ENCODE results near the gene ADORA1.

The ADORA1 gene

DNA sequence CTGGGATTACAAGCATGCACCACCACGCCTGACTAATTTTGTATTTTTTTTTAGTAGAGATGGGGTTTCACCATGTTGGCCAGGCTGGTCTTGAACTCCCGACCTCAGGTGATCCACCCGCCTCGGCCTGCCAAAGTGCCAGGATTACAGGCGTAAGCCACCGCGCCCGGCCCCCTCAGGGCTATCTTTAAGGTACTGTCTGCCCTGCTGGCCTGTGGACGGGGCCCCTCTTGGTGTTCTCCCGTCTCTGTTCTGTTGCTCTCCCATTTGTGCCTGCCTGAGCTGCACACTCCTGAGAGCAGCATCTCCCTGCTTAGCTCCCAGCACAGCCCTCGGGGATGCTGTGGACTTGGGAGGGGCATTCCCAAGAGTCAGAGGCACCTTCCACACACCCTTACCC, 34.2 kb downstream of the ADORA1 start:
- no peak for DNase-seq

DNA sequence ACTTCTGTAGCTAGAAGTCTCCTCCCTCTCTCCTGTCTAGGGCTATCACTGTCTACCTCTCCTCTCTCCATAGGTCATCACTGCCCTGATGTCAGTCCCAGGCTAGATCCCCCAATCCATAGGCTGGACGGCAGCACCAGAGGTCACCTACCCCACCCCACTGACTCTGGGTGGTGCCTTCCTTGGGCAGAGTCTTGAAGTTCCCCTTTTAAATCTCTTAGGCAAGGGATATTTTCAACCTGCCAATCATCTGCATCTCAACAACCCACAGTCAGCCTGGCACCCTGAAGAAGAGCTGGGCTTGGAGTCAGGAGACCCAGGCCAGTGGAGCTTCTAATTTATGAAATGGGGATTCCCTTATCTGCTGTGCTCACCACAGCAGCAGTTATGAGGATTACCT, 34.9 kb downstream of the ADORA1 start:
- DNase-seq: no peak

DNA sequence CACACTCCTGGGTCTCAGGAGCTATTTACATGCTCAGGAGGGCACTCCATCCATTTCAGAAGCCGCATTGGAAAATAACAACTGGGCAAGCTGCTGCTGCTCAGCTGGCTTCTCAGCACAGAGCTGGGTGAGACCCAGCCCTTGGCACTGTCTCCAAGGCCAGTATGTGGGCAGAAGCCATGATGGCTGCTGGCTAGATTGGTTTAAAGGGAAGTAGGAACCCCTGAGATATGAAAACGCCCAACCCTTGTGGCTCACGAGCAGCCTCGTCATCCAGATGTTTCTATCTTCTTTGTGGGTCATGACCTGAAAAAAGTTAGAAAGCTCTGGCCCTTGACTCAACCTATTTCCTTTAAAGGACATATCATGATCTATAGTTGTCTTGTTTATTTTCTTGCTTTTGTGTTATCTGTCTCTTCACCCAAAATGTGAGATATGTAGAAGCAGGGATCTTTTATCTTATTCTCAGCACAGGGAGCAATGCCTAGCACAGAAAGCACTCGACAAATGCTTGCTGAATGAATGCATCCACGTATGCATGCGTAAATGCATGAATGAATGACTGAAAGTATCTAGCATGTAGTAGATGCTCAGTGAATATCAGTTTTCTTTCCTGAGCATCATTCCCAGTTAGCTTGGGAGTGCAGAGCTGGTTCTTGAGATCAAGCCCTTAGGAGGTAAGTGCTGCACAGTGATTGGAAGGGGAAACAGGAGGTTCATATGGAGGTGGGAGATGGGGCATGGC, 36.5 kb downstream of the ADORA1 start:
- no peak for DNase-seq

DNA sequence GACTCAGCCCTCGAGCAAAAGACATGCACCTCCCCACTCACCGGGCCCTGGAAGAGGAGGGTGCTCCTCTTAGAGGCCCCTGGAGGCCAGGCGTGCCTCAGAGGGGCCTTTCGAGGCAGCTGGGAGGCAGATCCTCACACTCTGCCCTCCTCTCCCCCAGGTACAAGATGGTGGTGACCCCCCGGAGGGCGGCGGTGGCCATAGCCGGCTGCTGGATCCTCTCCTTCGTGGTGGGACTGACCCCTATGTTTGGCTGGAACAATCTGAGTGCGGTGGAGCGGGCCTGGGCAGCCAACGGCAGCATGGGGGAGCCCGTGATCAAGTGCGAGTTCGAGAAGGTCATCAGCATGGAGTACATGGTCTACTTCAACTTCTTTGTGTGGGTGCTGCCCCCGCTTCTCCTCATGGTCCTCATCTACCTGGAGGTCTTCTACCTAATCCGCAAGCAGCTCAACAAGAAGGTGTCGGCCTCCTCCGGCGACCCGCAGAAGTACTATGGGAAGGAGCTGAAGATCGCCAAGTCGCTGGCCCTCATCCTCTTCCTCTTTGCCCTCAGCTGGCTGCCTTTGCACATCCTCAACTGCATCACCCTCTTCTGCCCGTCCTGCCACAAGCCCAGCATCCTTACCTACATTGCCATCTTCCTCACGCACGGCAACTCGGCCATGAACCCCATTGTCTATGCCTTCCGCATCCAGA, 37.7 kb downstream of the ADORA1 start:
- no peak for DNase-seq

DNA sequence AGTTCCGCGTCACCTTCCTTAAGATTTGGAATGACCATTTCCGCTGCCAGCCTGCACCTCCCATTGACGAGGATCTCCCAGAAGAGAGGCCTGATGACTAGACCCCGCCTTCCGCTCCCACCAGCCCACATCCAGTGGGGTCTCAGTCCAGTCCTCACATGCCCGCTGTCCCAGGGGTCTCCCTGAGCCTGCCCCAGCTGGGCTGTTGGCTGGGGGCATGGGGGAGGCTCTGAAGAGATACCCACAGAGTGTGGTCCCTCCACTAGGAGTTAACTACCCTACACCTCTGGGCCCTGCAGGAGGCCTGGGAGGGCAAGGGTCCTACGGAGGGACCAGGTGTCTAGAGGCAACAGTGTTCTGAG, 38.3 kb downstream of the ADORA1 start:
- no peak for DNase-seq

DNA sequence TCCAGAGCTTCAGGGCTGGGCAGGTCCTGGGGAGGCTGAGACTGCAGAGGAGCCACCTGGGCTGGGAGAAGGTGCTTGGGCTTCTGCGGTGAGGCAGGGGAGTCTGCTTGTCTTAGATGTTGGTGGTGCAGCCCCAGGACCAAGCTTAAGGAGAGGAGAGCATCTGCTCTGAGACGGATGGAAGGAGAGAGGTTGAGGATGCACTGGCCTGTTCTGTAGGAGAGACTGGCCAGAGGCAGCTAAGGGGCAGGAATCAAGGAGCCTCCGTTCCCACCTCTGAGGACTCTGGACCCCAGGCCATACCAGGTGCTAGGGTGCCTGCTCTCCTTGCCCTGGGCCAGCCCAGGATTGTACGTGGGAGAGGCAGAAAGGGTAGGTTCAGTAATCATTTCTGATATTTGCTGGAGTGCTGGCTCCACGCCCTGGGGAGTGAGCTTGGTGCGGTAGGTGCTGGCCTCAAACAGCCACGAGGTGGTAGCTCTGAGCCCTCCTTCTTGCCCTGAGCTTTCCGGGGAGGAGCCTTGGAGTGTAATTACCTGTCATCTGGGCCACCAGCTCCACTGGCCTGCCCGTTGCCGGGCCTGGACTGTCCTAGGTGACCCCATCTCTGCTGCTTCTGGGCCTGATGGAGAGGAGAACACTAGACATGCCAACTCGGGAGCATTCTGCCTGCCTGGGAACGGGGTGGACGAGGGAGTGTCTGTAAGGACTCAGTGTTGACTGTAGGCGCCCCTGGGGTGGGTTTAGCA, 38.8 kb downstream of the ADORA1 start:
- DNase-seq: no peak

DNA sequence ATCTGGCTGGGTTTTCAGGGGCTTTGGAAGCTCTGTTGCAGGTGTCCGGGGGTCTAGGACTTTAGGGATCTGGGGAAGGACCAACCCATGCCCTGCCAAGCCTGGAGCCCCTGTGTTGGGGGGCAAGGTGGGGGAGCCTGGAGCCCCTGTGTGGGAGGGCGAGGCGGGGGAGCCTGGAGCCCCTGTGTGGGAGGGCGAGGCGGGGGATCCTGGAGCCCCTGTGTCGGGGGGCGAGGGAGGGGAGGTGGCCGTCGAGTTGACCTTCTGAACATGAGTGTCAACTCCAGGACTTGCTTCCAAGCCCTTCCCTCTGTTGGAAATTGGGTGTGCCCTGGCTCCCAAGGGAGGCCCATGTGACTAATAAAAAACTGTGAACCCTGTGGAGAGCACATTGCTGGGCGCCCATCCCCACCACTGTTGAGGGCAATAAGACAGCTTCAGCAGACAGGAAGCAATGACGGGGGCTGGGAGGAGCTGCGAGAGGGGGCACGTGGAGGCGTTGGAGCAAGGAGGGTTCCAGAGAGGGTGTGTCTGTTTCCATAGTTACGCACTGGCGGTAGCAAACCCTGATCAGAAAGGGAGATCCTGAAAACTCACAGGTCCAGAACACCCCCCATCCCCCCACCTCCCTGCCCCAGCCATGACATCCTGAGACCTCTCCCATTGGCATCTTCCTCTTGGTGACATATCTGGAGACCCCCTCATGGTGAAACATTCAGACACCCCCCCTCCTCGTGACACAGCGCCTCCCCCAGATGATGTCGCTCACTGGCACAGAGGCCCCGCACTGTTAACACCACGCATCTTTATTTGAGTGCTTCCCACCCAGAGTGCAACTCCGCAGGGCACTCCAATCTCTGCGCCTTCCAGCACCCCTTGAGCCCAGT, 39.7 kb downstream of the ADORA1 start:
- DNase-seq: no peak

DNA sequence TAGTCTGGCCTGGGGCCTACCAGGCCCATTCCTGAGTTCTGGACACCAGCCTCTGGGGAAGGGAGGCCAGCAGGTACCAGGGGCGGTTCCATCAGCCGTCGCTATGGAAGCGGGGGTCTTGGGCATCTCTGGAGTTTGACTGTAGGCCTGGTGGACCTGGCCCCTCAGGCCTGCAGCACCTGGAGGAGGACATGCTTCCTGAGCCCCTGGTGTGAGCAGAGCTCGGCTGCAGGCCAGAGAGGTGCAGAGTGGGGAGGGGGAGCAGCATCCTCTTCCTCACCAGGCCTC, 40.3 kb downstream of the ADORA1 start:
- DNase-seq: no peak

DNA sequence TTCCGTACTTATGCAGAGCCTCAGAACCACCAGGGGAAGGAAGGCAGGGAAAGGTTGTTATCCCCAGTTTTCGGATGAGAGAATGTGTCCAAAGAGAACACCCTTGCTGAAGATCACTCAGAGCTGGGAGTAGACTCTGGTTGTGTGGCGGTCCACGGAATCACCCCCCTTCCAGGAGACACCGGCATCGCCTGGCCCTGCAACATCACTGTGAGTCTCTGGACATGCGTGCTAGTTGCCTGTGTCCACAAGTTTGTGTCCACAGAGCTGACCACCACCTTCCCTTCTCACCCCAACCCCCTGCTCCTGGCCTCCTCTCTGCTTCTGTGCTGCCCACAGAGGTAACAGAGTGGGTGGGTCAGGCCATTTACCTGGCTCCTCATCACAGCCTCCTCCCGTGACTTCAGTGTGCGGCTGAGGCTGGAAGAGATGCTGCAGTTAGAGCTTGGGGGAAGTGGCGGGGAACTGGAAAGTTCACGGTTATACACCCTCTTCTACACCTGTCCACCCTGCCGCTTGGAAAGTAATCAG, 40.8 kb downstream of the ADORA1 start:
- DNase-seq: no peak

DNA sequence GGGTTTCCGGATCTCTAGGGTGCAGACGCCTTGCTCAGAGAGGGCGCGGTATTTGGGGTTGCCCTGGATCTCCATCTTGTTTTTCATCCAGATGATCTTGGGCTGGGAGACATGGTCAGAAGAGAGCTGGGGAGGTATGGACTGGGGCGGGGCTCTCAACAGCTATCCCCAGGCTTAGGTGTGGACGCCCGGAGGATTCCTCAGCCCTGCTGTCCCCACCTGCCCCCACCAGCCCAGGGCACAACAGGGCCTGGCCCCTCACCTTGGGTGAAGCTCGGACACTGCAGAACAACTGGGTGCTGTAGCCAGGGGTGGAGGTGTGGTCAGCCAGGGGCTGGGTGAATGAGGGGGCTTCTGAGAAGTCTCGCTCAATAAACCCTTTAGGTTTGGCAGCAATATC, 41.5 kb downstream of the ADORA1 start:
- DNase-seq: no peak

DNA sequence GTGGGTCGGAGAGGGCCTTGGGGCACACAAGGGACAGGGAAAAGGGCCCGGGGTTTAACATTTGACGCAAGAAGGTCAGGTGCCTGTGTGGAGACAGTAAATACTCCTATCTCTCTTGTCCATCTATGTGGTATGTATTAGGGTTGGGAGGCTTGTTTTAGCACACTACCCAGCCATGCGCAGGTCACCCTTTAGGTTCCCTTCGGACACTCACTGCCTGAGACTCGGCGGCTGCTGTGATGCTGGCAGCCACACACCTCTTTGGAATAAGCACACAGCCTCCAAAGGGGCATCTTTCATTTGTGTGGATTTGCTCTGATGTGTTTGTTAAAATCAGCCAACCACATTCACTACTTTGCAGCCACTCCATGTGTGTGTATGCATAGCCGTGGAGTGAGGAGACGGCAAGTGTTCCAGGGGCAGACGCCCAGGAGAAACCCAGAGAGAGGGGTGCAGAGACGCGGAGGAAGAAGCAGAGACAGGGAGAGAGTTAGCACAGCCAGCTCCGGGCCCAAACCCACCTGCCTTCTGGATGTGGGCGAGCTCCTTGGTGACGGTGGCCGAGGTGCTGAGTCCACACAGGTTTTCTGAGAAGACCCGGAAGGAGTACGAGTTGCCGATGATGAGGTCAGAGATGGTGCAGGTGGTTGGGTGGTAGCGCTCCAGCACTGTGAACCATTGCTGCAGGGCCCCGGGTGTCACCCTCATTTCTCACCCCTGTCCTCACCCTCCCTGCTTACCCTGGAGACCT, 42.4 kb downstream of the ADORA1 start:
- DNase-seq: no peak

DNA sequence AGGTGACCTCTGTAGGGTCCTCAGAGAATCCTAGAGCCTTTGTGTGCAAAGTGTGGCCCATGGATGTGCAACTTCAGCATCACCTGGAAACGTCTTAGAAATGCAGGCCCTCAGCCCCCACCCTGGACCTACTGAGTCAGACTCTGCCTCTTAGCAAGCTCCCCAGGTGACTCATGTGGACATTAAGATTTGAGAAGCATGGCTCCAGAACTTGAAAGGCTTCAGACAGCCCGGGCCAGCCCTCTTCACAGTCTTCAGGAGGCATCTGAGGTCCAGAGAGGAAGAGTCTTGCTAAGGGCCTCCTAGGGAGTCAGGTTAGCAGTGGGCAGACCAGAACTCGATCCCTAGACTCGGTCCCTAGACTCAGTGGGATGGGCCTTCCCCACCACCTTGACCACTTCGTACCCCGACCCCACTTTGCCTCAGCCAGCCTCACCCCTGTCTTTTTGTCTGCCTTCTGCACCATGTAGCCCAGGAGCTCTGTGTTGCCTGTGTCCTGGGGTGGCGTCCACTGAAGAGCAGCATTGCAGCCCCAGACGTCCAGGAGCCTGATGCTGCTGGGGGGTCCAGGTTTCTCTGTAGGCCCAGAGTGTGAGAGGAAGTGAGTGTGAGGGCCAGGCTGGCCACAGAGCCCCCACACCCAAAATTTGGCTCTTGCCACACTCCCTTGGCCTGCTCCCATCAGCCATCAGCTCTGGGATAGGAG, 43.3 kb downstream of the ADORA1 start:
- no peak for DNase-seq

DNA sequence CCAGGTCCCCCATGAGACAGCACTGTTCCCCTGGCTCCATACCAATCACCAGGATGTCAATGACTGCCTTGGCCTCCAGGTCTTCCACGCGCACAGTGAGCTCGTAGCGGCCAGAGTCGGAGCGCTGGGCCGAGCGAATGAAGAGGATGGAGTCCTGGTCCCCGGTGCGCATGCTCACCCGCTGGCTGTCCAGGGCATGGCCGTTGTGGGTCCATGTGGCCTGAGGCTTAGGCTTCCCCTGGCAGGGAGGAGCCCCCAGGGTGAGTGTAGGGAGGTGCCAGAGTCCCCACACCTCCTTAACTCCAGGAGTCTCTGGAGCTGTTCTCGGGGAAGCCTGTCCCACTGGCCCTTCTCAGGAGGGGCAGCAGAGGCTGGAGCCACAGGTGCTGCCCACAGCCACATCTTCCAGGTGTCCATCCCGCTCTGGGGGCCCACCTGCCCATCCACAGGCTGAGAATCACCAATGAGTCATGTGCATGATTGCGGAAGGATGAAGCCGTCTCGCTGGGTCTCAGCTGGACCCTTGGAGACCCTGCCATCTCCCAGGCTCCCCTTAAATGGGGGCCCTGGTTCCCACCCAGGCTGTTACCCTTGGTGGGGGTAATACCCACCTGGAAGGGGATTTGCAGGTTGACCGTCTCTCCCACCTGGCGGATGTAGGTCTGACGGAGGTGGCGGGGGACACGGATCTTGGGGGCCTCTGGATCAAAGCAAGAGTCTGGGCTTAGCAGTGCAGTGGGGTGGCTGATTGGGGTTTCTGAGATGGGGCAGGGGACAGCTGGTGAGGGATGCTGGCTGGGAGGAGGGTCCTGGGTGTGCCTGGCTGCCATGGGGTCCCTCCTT, 44.0 kb downstream of the ADORA1 start:
- no peak for DNase-seq

DNA sequence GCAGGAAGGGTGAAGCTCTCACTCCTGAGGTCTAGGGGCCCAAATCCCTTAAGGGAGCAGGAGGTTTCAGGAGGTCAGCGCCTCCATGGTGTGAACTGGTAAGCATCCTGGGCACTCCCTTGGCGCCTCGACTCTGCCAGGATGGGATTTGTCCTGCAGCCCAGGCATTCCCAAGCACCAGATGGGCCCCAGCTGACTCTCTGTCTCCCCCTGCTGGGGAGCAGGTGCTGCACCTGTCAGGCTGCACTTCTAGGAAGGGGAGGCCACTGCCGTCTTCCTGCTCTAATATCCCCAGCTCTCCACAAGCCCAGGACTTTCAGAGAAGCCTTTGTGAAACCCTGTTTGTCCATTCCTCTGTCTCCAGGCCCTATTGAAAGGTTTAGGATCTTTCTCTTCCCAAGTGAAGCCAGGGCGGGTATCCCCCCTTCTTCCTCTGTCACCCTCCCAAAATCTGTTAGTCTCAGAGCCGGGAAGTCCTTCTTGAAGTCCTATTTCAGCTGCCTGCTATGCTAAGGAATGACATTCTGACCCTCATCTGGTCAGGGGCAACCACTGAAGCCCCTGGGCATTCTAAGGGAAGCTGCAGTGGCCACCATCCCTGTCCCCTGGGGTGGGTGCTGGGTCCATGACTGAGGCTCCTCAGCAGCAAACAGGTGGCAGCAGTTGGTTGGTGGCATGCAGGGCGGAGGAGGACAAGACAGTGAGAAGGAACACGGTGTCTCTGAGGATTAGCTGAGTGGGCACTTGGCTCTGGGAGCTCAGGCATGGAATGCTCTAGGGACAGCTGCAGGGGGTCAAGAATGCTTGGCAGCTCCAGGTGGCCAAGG, 44.9 kb downstream of the ADORA1 start:
- DNase-seq: no peak

DNA sequence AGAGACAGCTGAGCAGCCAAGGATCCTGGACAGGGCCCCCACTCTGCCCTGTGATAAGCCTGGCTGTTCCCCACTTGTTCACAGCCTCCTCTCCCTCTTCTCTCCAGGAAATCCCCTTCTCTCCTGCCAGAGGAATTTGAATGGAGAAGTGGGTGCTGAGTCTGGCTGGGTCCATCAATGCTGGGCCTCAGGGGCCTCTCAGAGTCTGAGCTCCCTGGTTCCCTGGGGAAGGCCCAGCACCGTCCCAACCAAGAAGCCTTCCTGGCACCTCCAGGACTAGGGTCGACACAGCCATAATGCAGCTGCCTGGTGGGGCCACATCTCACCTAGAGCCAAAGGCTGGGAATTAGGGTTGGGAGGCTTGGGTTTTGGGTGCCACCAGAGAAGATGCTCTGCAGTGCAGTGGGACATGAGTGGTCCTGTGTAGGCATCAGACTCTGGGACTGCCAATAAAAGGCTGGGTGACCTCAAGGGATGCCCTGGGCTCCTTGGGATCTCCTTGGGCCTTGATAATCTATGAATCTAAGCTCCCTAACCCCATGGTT, 45.6 kb downstream of the ADORA1 start:
- no peak for DNase-seq

DNA sequence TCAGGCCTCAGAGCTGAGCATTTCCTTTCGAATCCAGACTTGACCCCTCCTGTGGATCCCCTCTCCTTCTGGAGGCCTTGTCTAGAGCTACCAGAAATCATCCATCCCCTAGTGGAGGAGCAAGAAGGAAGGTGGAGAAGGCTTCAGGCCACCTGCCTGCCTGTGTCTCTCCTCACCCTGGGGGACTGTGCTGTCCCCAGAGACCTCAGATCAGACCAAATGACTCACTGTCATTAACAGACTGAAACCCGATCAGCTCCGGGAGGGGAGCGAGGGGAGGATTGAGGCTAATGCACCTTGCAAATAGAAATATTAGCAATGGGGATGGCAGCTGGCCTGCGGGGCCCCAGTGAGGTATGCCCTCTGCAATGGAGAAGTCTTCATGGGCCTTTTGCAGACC, 46.0 kb downstream of the ADORA1 start:
- no peak for DNase-seq

DNA sequence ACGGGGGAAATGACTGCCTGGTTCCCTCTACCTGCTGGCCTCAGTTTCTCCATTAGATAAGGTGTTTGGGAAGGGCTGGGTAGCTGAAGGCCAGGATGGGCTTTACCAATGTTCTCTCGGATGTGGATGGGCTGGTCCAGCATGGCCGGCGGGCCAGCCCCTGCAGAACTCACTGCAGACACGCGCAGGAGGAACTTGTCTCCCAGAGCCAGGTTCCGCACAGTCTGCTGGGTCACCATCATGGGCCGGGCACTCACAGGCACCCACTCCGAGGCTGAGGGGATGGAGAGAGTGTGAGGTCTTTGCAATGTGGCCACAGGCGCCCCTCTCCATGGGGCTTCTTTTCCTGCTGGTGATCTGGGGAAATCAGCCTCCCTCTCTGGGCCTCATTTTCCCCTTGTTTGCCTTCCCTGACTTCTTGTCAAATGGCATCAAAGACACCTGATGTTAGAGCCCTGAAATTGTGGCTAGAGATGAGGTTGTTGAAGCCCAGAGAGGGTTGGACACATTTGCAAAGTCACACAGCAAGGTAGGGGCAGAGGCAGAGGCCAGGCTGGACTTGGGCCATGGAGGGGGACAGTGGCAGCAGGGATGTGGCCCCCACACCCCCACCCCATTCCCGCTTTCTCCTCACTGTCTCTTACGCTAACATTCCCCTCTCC, 46.9 kb downstream of the ADORA1 start:
- no peak for DNase-seq

DNA sequence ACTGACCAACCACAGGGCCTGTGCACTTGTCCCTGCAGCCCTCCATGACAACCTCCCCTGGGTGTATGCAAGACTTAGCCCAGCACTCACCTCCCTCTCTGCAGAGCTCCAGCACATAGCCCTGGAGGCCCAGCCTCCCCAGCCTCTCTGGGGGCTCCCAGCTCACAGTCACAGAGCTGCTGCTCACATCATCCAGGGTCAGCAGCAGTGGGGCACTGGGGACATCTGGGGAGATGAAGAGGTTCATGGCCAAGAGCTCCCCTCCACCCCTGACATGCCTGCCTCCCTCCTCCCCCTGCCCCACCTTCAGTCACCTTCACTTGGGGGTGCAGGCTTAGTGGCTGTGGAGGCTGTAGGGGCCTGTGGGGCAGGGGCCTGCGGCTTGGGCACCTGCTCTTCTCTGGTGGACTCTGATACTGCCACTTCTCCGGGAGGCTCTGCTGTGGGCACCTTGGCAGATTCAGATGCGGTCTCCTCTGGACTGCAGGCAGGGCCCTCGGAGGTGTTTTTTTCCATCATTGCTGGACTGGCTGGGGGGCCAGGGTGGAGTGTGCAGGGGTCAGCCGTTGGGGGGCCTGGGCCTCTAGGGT, 47.8 kb downstream of the ADORA1 start, which contains the start of gene MYBPH:
TSS of gene MYBPH (minus strand) at position 590 of the 590 bp plus-strand sequence. CDS start at position 519, 71 bp downstream.
- DNase-seq: no peak
